Panc1 (cell line): ENCODE measurements around the gene PLCB1. TPM values are rescaled to one million over a fixed set of nuclear protein-coding genes. Genes with fewer than 3 reads are reported as not detected.

Experiments used
- ATAC-seq: fragments of 200-7000 bp; cut with Tn5 transposase; 2 replicates; pipeline ENCODE4 v1.9.1; 2020; ENCODE audit warnings: mild to moderate bottlenecking, moderate library complexity
- BruUV-seq: library from RNA; stranded (reverse); fragments of 400-500 nt; replicated peaks from 2 replicates; lab custom pipeline; 2021; lab: Mats Ljungman, UMichigan
- CTCF ChIA-PET: fragments of 300-600 bp; sonication (Branson Sonifier 250); formaldehyde crosslinking; loops from one replicate; lab custom pipeline; 2022; ENCODE audit warnings: antibody characterized with exemption; lab: Charles Lee
- POLR2A ChIA-PET: fragments of 300-600 bp; sonication (Branson Sonifier 250); formaldehyde crosslinking; loops from one replicate; lab custom pipeline; 2022; ENCODE audit warnings: antibody characterized with exemption; lab: Charles Lee
- DNase-seq: peaks from one replicate; pipeline ENCODE4 v3.0.0-alpha.2; 2010; ENCODE audit warnings: low read depth, low spot score
- H3K27ac ChIP-seq: 2 replicates; pipeline ENCODE4 v1.5.1; 2011; ENCODE audit warnings: mild to moderate bottlenecking, low read length, inconsistent platforms
- H3K27me3 ChIP-seq: fragments of 200-500 bp; sonication (Bioruptor generic); 2 replicates; pipeline ENCODE4 v1.6.0; 2014; ENCODE audit warnings: low read length, inconsistent platforms; ENCODE audit not compliant: control insufficient read depth, insufficient read depth
- H3K36me3 ChIP-seq: fragments of 200-500 bp; sonication (Bioruptor generic); 2 replicates; pipeline ENCODE4 v1.5.1; 2014; ENCODE audit warnings: inconsistent platforms, mild to moderate bottlenecking, low read length, moderate library complexity; ENCODE audit not compliant: control insufficient read depth, insufficient read depth
- H3K4me1 ChIP-seq: 2 replicates; pipeline ENCODE4 v1.5.1; 2011; ENCODE audit warnings: inconsistent platforms, mild to moderate bottlenecking, low read length, moderate library complexity; ENCODE audit not compliant: control insufficient read depth, insufficient read depth
- H3K4me3 ChIP-seq, 2 experiments: 2 replicates each; pipeline ENCODE4 v1.5.1; 2011 to 2012; ENCODE audit warnings: low read depth in 2 of 2, low read length in 2 of 2, mild to moderate bottlenecking in 2 of 2, inconsistent platforms in 1 of 2, moderate library complexity in 1 of 2
- H3K9me3 ChIP-seq: fragments of 200-500 bp; sonication (Bioruptor generic); 2 replicates; pipeline ENCODE4 v1.5.1; 2014; ENCODE audit warnings: low read depth, mild to moderate bottlenecking, inconsistent platforms, low read length, moderate library complexity; ENCODE audit not compliant: control insufficient read depth, insufficient read depth
- POLR2AphosphoS5 ChIP-seq: IDR thresholded peaks from 2 replicates; pipeline ENCODE4 v1.6.1; 2012; ENCODE audit warnings: mild to moderate bottlenecking, low read depth, low read length, moderate library complexity
- SIN3A ChIP-seq: IDR thresholded peaks from 2 replicates; pipeline ENCODE4 v1.6.1; 2012; ENCODE audit warnings: low read depth, mild to moderate bottlenecking, low read length, moderate library complexity, borderline replicate concordance; ENCODE audit not compliant: insufficient read depth
- TCF7L2 ChIP-seq: IDR thresholded peaks from 2 replicates; pipeline ENCODE4 v1.6.1; 2011; ENCODE audit warnings: mild to moderate bottlenecking, low read depth, low read length, inconsistent platforms
- in situ Hi-C: cut with HindIII; loops from 2 replicates; pipeline ENCODE4 v1.10.0; 2016; ENCODE audit warnings: low sequenced_read_pairs, low pct_unique_long_range_greater_than_20kb
- intact Hi-C: fragments of 100-400 bp; cut with micrococcal nuclease; formaldehyde crosslinking; loops from one replicate; pipeline ENCODE4 v1.10.0; 2022; ENCODE audit not compliant: unreplicated experiment
- total RNA-seq: library from RNA; stranded (reverse); gene quantifications from one replicate; pipeline ENCODE4 v1.2.1, GENCODE V29; 2021; ENCODE audit not compliant: unreplicated experiment
- TF ChIP-seq, protein P1 (sequence below), 2 experiments: IDR thresholded peaks; 2 replicates each; pipeline ENCODE4 v1.6.1; 2011 to 2012; ENCODE audit warnings: low read depth in 2 of 2, control low read depth in 1 of 2, low read length in 1 of 2, mild to moderate bottlenecking in 1 of 2, moderate library complexity in 1 of 2; ENCODE audit not compliant: insufficient read depth in 1 of 2
- TF ChIP-seq, protein P2 (sequence below): fragments of 450-650 bp; IDR thresholded peaks from 2 replicates; pipeline ENCODE4 v1.5.1; 2017; ENCODE audit warnings: mild to moderate bottlenecking

Gene PLCB1
- total RNA-seq, 1 experiment from 2014 or later: 0.59 TPM

DNA sequence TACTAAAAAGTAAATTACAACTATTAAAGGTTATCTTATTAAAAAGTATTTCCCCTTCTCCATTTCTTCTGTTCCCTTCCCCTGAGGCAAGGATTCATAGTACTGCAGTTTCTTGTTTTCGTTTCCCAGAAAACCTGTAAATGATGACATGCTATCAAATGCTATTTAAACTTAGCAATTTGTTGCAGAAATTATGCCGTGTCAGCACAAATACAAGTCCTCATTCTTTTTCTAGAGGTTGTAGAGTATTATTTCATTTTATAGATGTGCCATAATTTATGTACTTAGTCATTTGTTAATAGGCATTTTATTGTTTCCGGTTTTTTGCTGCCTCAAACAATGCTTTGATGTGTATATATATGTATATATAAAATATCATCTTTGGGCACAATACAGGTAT, 268.4 kb downstream of the PLCB1 start:
- ChIA-PET POLR2A (no interaction called here), CTCF (no interaction called here)
- in situ Hi-C loops (no loop called here), intact Hi-C loops (no loop called here)
- Histone ChIP-seq H3K4me3 (no peak overlapping the region), H3K4me1 (no peaks in the 10 kb centered on the region), H3K27ac (no peak overlapping the region), H3K36me3 (no peaks in the 10 kb centered on the region), H3K27me3 (no peaks in the 10 kb centered on the region), H3K9me3 (no peaks in the 10 kb centered on the region)
- TF ChIP-seq, protein P1, sequence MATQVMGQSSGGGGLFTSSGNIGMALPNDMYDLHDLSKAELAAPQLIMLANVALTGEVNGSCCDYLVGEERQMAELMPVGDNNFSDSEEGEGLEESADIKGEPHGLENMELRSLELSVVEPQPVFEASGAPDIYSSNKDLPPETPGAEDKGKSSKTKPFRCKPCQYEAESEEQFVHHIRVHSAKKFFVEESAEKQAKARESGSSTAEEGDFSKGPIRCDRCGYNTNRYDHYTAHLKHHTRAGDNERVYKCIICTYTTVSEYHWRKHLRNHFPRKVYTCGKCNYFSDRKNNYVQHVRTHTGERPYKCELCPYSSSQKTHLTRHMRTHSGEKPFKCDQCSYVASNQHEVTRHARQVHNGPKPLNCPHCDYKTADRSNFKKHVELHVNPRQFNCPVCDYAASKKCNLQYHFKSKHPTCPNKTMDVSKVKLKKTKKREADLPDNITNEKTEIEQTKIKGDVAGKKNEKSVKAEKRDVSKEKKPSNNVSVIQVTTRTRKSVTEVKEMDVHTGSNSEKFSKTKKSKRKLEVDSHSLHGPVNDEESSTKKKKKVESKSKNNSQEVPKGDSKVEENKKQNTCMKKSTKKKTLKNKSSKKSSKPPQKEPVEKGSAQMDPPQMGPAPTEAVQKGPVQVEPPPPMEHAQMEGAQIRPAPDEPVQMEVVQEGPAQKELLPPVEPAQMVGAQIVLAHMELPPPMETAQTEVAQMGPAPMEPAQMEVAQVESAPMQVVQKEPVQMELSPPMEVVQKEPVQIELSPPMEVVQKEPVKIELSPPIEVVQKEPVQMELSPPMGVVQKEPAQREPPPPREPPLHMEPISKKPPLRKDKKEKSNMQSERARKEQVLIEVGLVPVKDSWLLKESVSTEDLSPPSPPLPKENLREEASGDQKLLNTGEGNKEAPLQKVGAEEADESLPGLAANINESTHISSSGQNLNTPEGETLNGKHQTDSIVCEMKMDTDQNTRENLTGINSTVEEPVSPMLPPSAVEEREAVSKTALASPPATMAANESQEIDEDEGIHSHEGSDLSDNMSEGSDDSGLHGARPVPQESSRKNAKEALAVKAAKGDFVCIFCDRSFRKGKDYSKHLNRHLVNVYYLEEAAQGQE (IDR thresholded peaks at IDR 0.05; ENCODE audit: insufficient read depth in 1 of 2, low read depth in 2 of 2, low read length in 1 of 2): no peak
- TF ChIP-seq, protein P2, sequence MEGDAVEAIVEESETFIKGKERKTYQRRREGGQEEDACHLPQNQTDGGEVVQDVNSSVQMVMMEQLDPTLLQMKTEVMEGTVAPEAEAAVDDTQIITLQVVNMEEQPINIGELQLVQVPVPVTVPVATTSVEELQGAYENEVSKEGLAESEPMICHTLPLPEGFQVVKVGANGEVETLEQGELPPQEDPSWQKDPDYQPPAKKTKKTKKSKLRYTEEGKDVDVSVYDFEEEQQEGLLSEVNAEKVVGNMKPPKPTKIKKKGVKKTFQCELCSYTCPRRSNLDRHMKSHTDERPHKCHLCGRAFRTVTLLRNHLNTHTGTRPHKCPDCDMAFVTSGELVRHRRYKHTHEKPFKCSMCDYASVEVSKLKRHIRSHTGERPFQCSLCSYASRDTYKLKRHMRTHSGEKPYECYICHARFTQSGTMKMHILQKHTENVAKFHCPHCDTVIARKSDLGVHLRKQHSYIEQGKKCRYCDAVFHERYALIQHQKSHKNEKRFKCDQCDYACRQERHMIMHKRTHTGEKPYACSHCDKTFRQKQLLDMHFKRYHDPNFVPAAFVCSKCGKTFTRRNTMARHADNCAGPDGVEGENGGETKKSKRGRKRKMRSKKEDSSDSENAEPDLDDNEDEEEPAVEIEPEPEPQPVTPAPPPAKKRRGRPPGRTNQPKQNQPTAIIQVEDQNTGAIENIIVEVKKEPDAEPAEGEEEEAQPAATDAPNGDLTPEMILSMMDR: no peak
- TF ChIP-seq POLR2AphosphoS5 (no peak), SIN3A (no peak), TCF7L2 (no peak)
- no peak for ATAC-seq
- DNase-seq: no peak
- BruUV-seq: no TSS peak

DNA sequence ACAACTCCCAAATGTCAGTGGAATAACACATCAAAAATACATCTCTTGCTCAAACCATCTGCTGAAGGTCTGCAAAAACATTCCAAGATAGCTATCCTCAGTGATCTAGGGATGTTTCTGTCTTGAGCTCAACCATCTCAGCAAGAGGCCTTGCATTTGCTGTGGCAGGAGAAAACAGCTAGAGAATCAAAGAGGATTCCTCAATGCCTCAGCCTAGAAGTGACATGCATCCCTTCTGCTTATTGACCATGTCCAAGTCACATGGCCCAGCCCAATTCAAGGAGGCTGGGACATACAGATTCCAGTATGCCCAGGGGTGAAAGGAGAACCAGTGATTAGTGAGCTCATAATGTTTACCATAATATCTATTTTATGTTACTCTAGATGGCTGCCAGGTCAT, 269.5 kb downstream of the PLCB1 start:
- in situ Hi-C loops (no loop called here), intact Hi-C loops (no loop called here)
- ChIA-PET POLR2A (interaction anchor here (0.6 kb wide), 1 partner anchor 15 kb away, joined by 3 read pairs; no protein-coding TSS in a partner anchor), CTCF (no interaction called here)
- no peaks in the 10 kb centered on the region for H3K4me1 ChIP-seq
- H3K9me3 ChIP-seq: no peaks in the 10 kb centered on the region
- no peak for TF ChIP-seq TCF7L2
- TF ChIP-seq, protein P2: no peak
- TF ChIP-seq, protein P1 (IDR thresholded peaks at IDR 0.05; ENCODE audit: insufficient read depth in 1 of 2, low read depth in 2 of 2, low read length in 1 of 2): no peak
- TF ChIP-seq SIN3A: no peak
- TF ChIP-seq POLR2AphosphoS5: no peak
- no peak for DNase-seq
- no peaks in the 10 kb centered on the region for H3K36me3 ChIP-seq
- no TSS peak for BruUV-seq
- H3K4me3 ChIP-seq: no peak overlapping the region
- no peaks in the 10 kb centered on the region for H3K27me3 ChIP-seq
- no peak overlapping the region for H3K27ac ChIP-seq
- ATAC-seq: no peak
